GM12891 (cell line): ENCODE data around the gene GANC.

Experiments used
- POLR2A ChIP-seq: IDR thresholded peaks from 2 replicates; pipeline ENCODE4 v1.6.1; 2011; ENCODE audit warnings: low read depth, low read length, control low read depth
- POLR2AphosphoS5 ChIP-seq: IDR thresholded peaks from 2 replicates; pipeline ENCODE4 v1.6.1; 2011; ENCODE audit warnings: low read depth, low read length, control low read depth
- SPI1 ChIP-seq: IDR thresholded peaks from 2 replicates; pipeline ENCODE4 v1.6.1; 2011; ENCODE audit warnings: low read depth, low read length, control low read depth
- TAF1 ChIP-seq: IDR thresholded peaks from 2 replicates; pipeline ENCODE4 v1.6.1; 2011; ENCODE audit warnings: low read depth, low read length, control low read depth

DNA sequence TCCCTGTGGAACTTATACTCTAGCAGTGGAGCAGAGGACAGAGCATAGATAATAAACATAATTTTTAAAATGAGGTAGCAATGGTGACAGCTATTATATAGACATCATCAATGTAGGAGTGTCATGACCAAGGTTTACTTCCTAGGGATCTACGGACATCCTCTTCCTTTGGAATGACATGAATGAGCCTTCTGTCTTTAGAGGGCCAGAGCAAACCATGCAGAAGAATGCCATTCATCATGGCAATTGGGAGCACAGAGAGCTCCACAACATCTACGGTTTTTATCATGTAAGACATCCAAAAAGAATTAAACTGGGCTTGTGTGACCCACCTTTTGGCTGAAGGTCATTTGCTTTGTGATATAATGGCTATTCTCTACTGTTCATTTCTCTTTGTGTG lies 56.2 kb downstream of the GANC start:
- TF ChIP-seq POLR2AphosphoS5: no peak
- TF ChIP-seq POLR2A: no peak
- no peak for TF ChIP-seq TAF1
- no peak for TF ChIP-seq SPI1
